Measurements from ENCODE around the gene LRSAM1. TPM values are rescaled to one million over a fixed set of nuclear protein-coding genes. Genes with fewer than 3 reads are reported as not detected.

LRSAM1 gene
- total RNA-seq, 1 donor from 2014 or later = 24.6 TPM

- Mint-ChIP-seq H3K27me3 (no peaks in the 10 kb centered on the region), H3K4me3 (no peak overlapping the region), H3K4me1 (peaks cover 2% of the 10 kb centered on the region), H3K9me3 (no peaks in the 10 kb centered on the region), H3K36me3 (ENCODE audit: low read depth) (no peaks in the 10 kb centered on the region), H3K27ac (no peak overlapping the region)
- intact Hi-C loops (cut with micrococcal nuclease) = no loop called here
- DNase-seq = no peak
Observed at GRCh38 chr9:127538849-127539258, 87.5 kb downstream of the LRSAM1 start.

GRCh38 chr9:127539259-127539981 is 88.1 kb downstream of the LRSAM1 start:
- H3K4me1 Mint-ChIP-seq = peaks cover 2% of the 10 kb centered on the region
- H3K27me3 Mint-ChIP-seq = no peaks in the 10 kb centered on the region
- no peak overlapping the region for H3K4me3 Mint-ChIP-seq
- H3K9me3 Mint-ChIP-seq = no peaks in the 10 kb centered on the region
- H3K36me3 Mint-ChIP-seq (ENCODE audit: low read depth) = no peaks in the 10 kb centered on the region
- intact Hi-C loops (cut with micrococcal nuclease) = no loop called here
- no peak overlapping the region for H3K27ac Mint-ChIP-seq
- DNase-seq = no peak

- intact Hi-C loops (cut with micrococcal nuclease) = no loop called here
- no peak for DNase-seq
- Mint-ChIP-seq H3K27me3 (no peaks in the 10 kb centered on the region), H3K9me3 (no peaks in the 10 kb centered on the region), H3K27ac (no peak overlapping the region), H3K4me3 (no peak overlapping the region), H3K4me1 (peaks cover 2% of the 10 kb centered on the region), H3K36me3 (ENCODE audit: low read depth) (no peaks in the 10 kb centered on the region)
Observed at GRCh38 chr9:127539982-127540663, 88.8 kb downstream of the LRSAM1 start.

GRCh38 chr9:127540664-127541041 is 89.3 kb downstream of the LRSAM1 start:
- Mint-ChIP-seq H3K9me3 (no peaks in the 10 kb centered on the region), H3K27ac (no peak overlapping the region), H3K4me3 (no peak overlapping the region), H3K27me3 (no peaks in the 10 kb centered on the region), H3K36me3 (ENCODE audit: low read depth) (no peaks in the 10 kb centered on the region), H3K4me1 (peaks cover 2% of the 10 kb centered on the region)
- no peak for DNase-seq
- intact Hi-C loops (cut with micrococcal nuclease) = no loop called here

- DNase-seq = no peak
- Mint-ChIP-seq H3K36me3 (ENCODE audit: low read depth) (no peaks in the 10 kb centered on the region), H3K27me3 (no peaks in the 10 kb centered on the region), H3K9me3 (no peaks in the 10 kb centered on the region), H3K4me1 (peaks cover 4% of the 10 kb centered on the region), H3K27ac (no peak overlapping the region), H3K4me3 (no peak overlapping the region)
- intact Hi-C loops (cut with micrococcal nuclease) = no loop called here
Observed at GRCh38 chr9:127541176-127541575, 89.9 kb downstream of the LRSAM1 start.

GRCh38 chr9:127541865-127542264 is 90.6 kb downstream of the LRSAM1 start:
- no peak for DNase-seq
- H3K27ac Mint-ChIP-seq = no peak overlapping the region
- no peaks in the 10 kb centered on the region for H3K27me3 Mint-ChIP-seq
- intact Hi-C loops (cut with micrococcal nuclease) = no loop called here
- H3K9me3 Mint-ChIP-seq = no peaks in the 10 kb centered on the region
- no peak overlapping the region for H3K4me3 Mint-ChIP-seq
- H3K4me1 Mint-ChIP-seq = peaks cover 10% of the 10 kb centered on the region
- H3K36me3 Mint-ChIP-seq (ENCODE audit: low read depth) = peaks cover 3% of the 10 kb centered on the region

GRCh38 chr9:127543221-127543620 is 91.9 kb downstream of the LRSAM1 start:
- H3K27ac Mint-ChIP-seq = no peak overlapping the region
- intact Hi-C loops (cut with micrococcal nuclease) = no loop called here
- no peak for DNase-seq
- peaks cover 3% of the 10 kb centered on the region for H3K36me3 Mint-ChIP-seq (ENCODE audit: low read depth)
- no peaks in the 10 kb centered on the region for H3K9me3 Mint-ChIP-seq
- H3K27me3 Mint-ChIP-seq = no peaks in the 10 kb centered on the region
- no peak overlapping the region for H3K4me3 Mint-ChIP-seq
- H3K4me1 Mint-ChIP-seq = peaks cover 13% of the 10 kb centered on the region

- Mint-ChIP-seq H3K27ac (no peak overlapping the region), H3K4me1 (peaks cover 13% of the 10 kb centered on the region), H3K27me3 (no peaks in the 10 kb centered on the region), H3K9me3 (no peaks in the 10 kb centered on the region), H3K4me3 (no peak overlapping the region), H3K36me3 (ENCODE audit: low read depth) (peaks cover 4% of the 10 kb centered on the region)
- intact Hi-C loops (cut with micrococcal nuclease) = no loop called here
- no peak for DNase-seq
Observed at GRCh38 chr9:127543973-127544533, 92.7 kb downstream of the LRSAM1 start.

GRCh38 chr9:127545196-127546124 is 94.2 kb downstream of the LRSAM1 start:
- no peak overlapping the region for H3K4me3 Mint-ChIP-seq
- H3K27ac Mint-ChIP-seq = no peak overlapping the region

GRCh38 chr9:127546125-127546832 is 95.0 kb downstream of the LRSAM1 start:
- Mint-ChIP-seq H3K4me3 (no peak overlapping the region), H3K27me3 (no peaks in the 10 kb centered on the region), H3K36me3 (ENCODE audit: low read depth) (peaks cover 10% of the 10 kb centered on the region), H3K4me1 (peaks cover 21% of the 10 kb centered on the region), H3K27ac (no peak overlapping the region), H3K9me3 (no peaks in the 10 kb centered on the region)
- intact Hi-C loops (cut with micrococcal nuclease) = no loop called here
- DNase-seq = no peak

More at GRCh38 chr9:127545196-127546124, 94.2 kb downstream of the LRSAM1 start:
- intact Hi-C loops (cut with micrococcal nuclease) = no loop called here
- Mint-ChIP-seq H3K27me3 (no peaks in the 10 kb centered on the region), H3K9me3 (no peaks in the 10 kb centered on the region), H3K36me3 (ENCODE audit: low read depth) (peaks cover 10% of the 10 kb centered on the region), H3K4me1 (peaks cover 21% of the 10 kb centered on the region)
- no peak for DNase-seq

- Mint-ChIP-seq H3K4me3 (no peak overlapping the region), H3K27ac (no peak overlapping the region), H3K9me3 (no peaks in the 10 kb centered on the region), H3K4me1 (peaks cover 27% of the 10 kb centered on the region), H3K36me3 (ENCODE audit: low read depth) (peaks cover 10% of the 10 kb centered on the region), H3K27me3 (no peaks in the 10 kb centered on the region)
- no peak for DNase-seq
- intact Hi-C loops (cut with micrococcal nuclease) = no loop called here
Observed at GRCh38 chr9:127548352-127548881, 97.1 kb downstream of the LRSAM1 start.

GRCh38 chr9:127549218-127549617 is 97.9 kb downstream of the LRSAM1 start:
- Mint-ChIP-seq H3K4me3 (no peak overlapping the region), H3K27me3 (no peaks in the 10 kb centered on the region), H3K9me3 (no peaks in the 10 kb centered on the region), H3K4me1 (peaks cover 30% of the 10 kb centered on the region), H3K27ac (no peak overlapping the region), H3K36me3 (ENCODE audit: low read depth) (peaks cover 10% of the 10 kb centered on the region)
- DNase-seq = no peak
- intact Hi-C loops (cut with micrococcal nuclease) = no loop called here

- intact Hi-C loops (cut with micrococcal nuclease) = no loop called here
- no peak overlapping the region for H3K4me3 Mint-ChIP-seq
- no peak overlapping the region for H3K27ac Mint-ChIP-seq
- no peaks in the 10 kb centered on the region for H3K27me3 Mint-ChIP-seq
- no peaks in the 10 kb centered on the region for H3K9me3 Mint-ChIP-seq
- no peak for DNase-seq
- peaks cover 10% of the 10 kb centered on the region for H3K36me3 Mint-ChIP-seq (ENCODE audit: low read depth)
- H3K4me1 Mint-ChIP-seq = peaks cover 33% of the 10 kb centered on the region
Observed at GRCh38 chr9:127549751-127550150, 98.4 kb downstream of the LRSAM1 start.
